Measurements from ENCODE around the gene MNT.

Gene MNT

GRCh38 chr17:2414446-2415064 is 13.7 kb upstream of the MNT start:
- Histone ChIP-seq H3K4me2 (ENCODE audit: low read length) (no peak overlapping the region), H3K4me1 (ENCODE audit: control insufficient read depth, insufficient read depth, low read length) (peaks cover 18% of the 10 kb centered on the region), H3K9ac (ENCODE audit: low read depth, low read length) (no peak overlapping the region), H3K4me3 (ENCODE audit: low read length) (no peak overlapping the region), H3K36me3 (ENCODE audit: insufficient read depth, low read length) (peaks cover 10% of the 10 kb centered on the region), H3K27me3 (ENCODE audit: control insufficient read depth, insufficient read depth, low read length) (no peaks in the 10 kb centered on the region), H3K9me3 (replicated peaks; ENCODE audit: low read length) (no peaks in the 10 kb centered on the region)

- H3K9me3 ChIP-seq (replicated peaks; ENCODE audit: low read length) = no peaks in the 10 kb centered on the region
- no peak overlapping the region for H3K4me3 ChIP-seq (ENCODE audit: low read length)
- H3K4me1 ChIP-seq (ENCODE audit: control insufficient read depth, insufficient read depth, low read length) = peaks cover 17% of the 10 kb centered on the region
- H3K4me2 ChIP-seq (ENCODE audit: low read length) = no peak overlapping the region
- peaks cover 5% of the 10 kb centered on the region for H3K36me3 ChIP-seq (ENCODE audit: insufficient read depth, low read length)
- peak overlapping the region; percentile 53 for H3K9ac ChIP-seq (ENCODE audit: low read depth, low read length)
- H3K27me3 ChIP-seq (ENCODE audit: control insufficient read depth, insufficient read depth, low read length) = no peaks in the 10 kb centered on the region
Observed at GRCh38 chr17:2412561-2413021, 11.7 kb upstream of the MNT start.

GRCh38 chr17:2410951-2411350 is 10.1 kb upstream of the MNT start:
- H3K4me2 ChIP-seq (ENCODE audit: low read length) = no peak overlapping the region
- no peaks in the 10 kb centered on the region for H3K27me3 ChIP-seq (ENCODE audit: control insufficient read depth, insufficient read depth, low read length)
- no peaks in the 10 kb centered on the region for H3K9me3 ChIP-seq (replicated peaks; ENCODE audit: low read length)
- no peak overlapping the region for H3K9ac ChIP-seq (ENCODE audit: low read depth, low read length)
- H3K4me1 ChIP-seq (ENCODE audit: control insufficient read depth, insufficient read depth, low read length) = peaks cover 32% of the 10 kb centered on the region
- H3K4me3 ChIP-seq (ENCODE audit: low read length) = no peak overlapping the region
- peaks cover 5% of the 10 kb centered on the region for H3K36me3 ChIP-seq (ENCODE audit: insufficient read depth, low read length)

- Histone ChIP-seq H3K36me3 (ENCODE audit: insufficient read depth, low read length) (no peaks in the 10 kb centered on the region), H3K4me1 (ENCODE audit: control insufficient read depth, insufficient read depth, low read length) (peaks cover 55% of the 10 kb centered on the region), H3K4me2 (ENCODE audit: low read length) (peak overlapping the region; percentile 64), H3K4me3 (ENCODE audit: low read length) (peak overlapping the region; percentile 48), H3K9me3 (replicated peaks; ENCODE audit: low read length) (no peaks in the 10 kb centered on the region), H3K27me3 (ENCODE audit: control insufficient read depth, insufficient read depth, low read length) (no peaks in the 10 kb centered on the region), H3K9ac (ENCODE audit: low read depth, low read length) (peak overlapping the region; percentile 84)
Observed at GRCh38 chr17:2406903-2407790, 6.3 kb upstream of the MNT start.

GRCh38 chr17:2406271-2406902 is 5.5 kb upstream of the MNT start:
- H3K9me3 ChIP-seq (replicated peaks; ENCODE audit: low read length) = no peaks in the 10 kb centered on the region
- H3K36me3 ChIP-seq (ENCODE audit: insufficient read depth, low read length) = no peaks in the 10 kb centered on the region
- H3K9ac ChIP-seq (ENCODE audit: low read depth, low read length) = peak overlapping the region; percentile 84
- peaks cover 56% of the 10 kb centered on the region for H3K4me1 ChIP-seq (ENCODE audit: control insufficient read depth, insufficient read depth, low read length)
- H3K27me3 ChIP-seq (ENCODE audit: control insufficient read depth, insufficient read depth, low read length) = no peaks in the 10 kb centered on the region
- peak overlapping the region; percentile 64 for H3K4me2 ChIP-seq (ENCODE audit: low read length)
- peak overlapping the region; percentile 43 for H3K4me3 ChIP-seq (ENCODE audit: low read length)

GRCh38 chr17:2405247-2405926 is 4.5 kb upstream of the MNT start:
- Histone ChIP-seq H3K4me2 (ENCODE audit: low read length) (peak overlapping the region; percentile 69), H3K4me1 (ENCODE audit: control insufficient read depth, insufficient read depth, low read length) (peaks cover 56% of the 10 kb centered on the region), H3K27me3 (ENCODE audit: control insufficient read depth, insufficient read depth, low read length) (no peaks in the 10 kb centered on the region), H3K9me3 (replicated peaks; ENCODE audit: low read length) (no peaks in the 10 kb centered on the region), H3K36me3 (ENCODE audit: insufficient read depth, low read length) (no peaks in the 10 kb centered on the region), H3K4me3 (ENCODE audit: low read length) (peak overlapping the region; percentile 41), H3K9ac (ENCODE audit: low read depth, low read length) (peak overlapping the region; percentile 84)

- Histone ChIP-seq H3K4me1 (ENCODE audit: control insufficient read depth, insufficient read depth, low read length) (peaks cover 67% of the 10 kb centered on the region), H3K4me2 (ENCODE audit: low read length) (peak overlapping the region; percentile 99), H3K36me3 (ENCODE audit: insufficient read depth, low read length) (no peaks in the 10 kb centered on the region), H3K9me3 (replicated peaks; ENCODE audit: low read length) (no peaks in the 10 kb centered on the region), H3K4me3 (ENCODE audit: low read length) (no peak overlapping the region), H3K9ac (ENCODE audit: low read depth, low read length) (no peak overlapping the region), H3K27me3 (ENCODE audit: control insufficient read depth, insufficient read depth, low read length) (no peaks in the 10 kb centered on the region)
Observed at GRCh38 chr17:2403044-2403443, 2.2 kb upstream of the MNT start.

- Histone ChIP-seq H3K9ac (ENCODE audit: low read depth, low read length) (peak overlapping the region; percentile 82), H3K4me1 (ENCODE audit: control insufficient read depth, insufficient read depth, low read length) (peaks cover 67% of the 10 kb centered on the region), H3K27me3 (ENCODE audit: control insufficient read depth, insufficient read depth, low read length) (no peaks in the 10 kb centered on the region), H3K9me3 (replicated peaks; ENCODE audit: low read length) (no peaks in the 10 kb centered on the region), H3K4me3 (ENCODE audit: low read length) (peak overlapping the region; percentile 64), H3K36me3 (ENCODE audit: insufficient read depth, low read length) (no peaks in the 10 kb centered on the region), H3K4me2 (ENCODE audit: low read length) (peak overlapping the region; percentile 99)
Observed at GRCh38 chr17:2402544-2402943, 1.7 kb upstream of the MNT start.

GRCh38 chr17:2401426-2402221 is 764 bp upstream of the MNT start:
- Histone ChIP-seq H3K4me2 (ENCODE audit: low read length) (peak overlapping the region; percentile 99), H3K9me3 (replicated peaks; ENCODE audit: low read length) (no peaks in the 10 kb centered on the region), H3K36me3 (ENCODE audit: insufficient read depth, low read length) (no peaks in the 10 kb centered on the region), H3K4me3 (ENCODE audit: low read length) (peak overlapping the region; percentile 85), H3K4me1 (ENCODE audit: control insufficient read depth, insufficient read depth, low read length) (peaks cover 67% of the 10 kb centered on the region), H3K9ac (ENCODE audit: low read depth, low read length) (peak overlapping the region; percentile 98), H3K27me3 (ENCODE audit: control insufficient read depth, insufficient read depth, low read length) (no peaks in the 10 kb centered on the region)

- Histone ChIP-seq H3K4me3 (ENCODE audit: low read length) (peak overlapping the region; percentile 85), H3K4me2 (ENCODE audit: low read length) (peak overlapping the region; percentile 99), H3K9ac (ENCODE audit: low read depth, low read length) (peak overlapping the region; percentile 98), H3K36me3 (ENCODE audit: insufficient read depth, low read length) (no peaks in the 10 kb centered on the region), H3K27me3 (ENCODE audit: control insufficient read depth, insufficient read depth, low read length) (no peaks in the 10 kb centered on the region), H3K9me3 (replicated peaks; ENCODE audit: low read length) (no peaks in the 10 kb centered on the region), H3K4me1 (ENCODE audit: control insufficient read depth, insufficient read depth, low read length) (peaks cover 67% of the 10 kb centered on the region)
Observed at GRCh38 chr17:2400474-2400866, 390 bp downstream of the MNT start.

Measured in skeletal muscle satellite cell (primary cell).